ENCODE measurements around the gene DAB1. TPM values are rescaled to one million over a fixed set of nuclear protein-coding genes. Genes with fewer than 3 reads are reported as not detected.

DAB1 gene
- total RNA-seq, 1 donor from 2014 or later, result 1.9 TPM

DNA sequence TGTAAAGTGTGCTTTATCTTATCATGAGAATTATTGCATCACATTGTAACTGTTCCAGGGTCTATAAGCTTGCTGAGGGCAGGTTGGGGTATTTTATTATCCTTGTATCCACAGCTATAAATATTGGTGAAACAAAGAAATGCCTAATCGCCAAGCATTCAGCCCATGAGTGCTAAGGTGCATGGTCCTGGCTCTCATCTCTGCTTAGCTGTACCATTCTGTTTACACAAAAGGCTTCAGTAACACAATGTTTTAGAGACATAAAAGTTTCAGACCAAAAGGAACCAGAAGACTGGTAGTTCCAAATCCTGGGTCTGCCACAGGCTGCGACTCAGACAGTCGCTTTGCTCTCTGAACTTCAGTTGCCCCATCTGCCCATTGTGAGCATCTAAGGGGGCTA lies 358.4 kb downstream of the DAB1 start:
- no peaks in the 10 kb centered on the region for H3K36me3 Mint-ChIP-seq
- peaks cover 45% of the 10 kb centered on the region for H3K4me1 Mint-ChIP-seq
- TF ChIP-seq, protein P1, sequence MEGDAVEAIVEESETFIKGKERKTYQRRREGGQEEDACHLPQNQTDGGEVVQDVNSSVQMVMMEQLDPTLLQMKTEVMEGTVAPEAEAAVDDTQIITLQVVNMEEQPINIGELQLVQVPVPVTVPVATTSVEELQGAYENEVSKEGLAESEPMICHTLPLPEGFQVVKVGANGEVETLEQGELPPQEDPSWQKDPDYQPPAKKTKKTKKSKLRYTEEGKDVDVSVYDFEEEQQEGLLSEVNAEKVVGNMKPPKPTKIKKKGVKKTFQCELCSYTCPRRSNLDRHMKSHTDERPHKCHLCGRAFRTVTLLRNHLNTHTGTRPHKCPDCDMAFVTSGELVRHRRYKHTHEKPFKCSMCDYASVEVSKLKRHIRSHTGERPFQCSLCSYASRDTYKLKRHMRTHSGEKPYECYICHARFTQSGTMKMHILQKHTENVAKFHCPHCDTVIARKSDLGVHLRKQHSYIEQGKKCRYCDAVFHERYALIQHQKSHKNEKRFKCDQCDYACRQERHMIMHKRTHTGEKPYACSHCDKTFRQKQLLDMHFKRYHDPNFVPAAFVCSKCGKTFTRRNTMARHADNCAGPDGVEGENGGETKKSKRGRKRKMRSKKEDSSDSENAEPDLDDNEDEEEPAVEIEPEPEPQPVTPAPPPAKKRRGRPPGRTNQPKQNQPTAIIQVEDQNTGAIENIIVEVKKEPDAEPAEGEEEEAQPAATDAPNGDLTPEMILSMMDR (IDR thresholded peaks at IDR 0.05; ENCODE audit: unreplicated experiment), result no peak
- no peak overlapping the region for H3K27ac Mint-ChIP-seq
- no peaks in the 10 kb centered on the region for H3K27me3 Mint-ChIP-seq (ENCODE audit: low read depth)
- H3K4me3 Mint-ChIP-seq, result no peak overlapping the region
- no peak for DNase-seq (ENCODE audit: low spot score in 2 of 2, unreplicated experiment in 2 of 2)
- no peaks in the 10 kb centered on the region for H3K9me3 Mint-ChIP-seq

DNA sequence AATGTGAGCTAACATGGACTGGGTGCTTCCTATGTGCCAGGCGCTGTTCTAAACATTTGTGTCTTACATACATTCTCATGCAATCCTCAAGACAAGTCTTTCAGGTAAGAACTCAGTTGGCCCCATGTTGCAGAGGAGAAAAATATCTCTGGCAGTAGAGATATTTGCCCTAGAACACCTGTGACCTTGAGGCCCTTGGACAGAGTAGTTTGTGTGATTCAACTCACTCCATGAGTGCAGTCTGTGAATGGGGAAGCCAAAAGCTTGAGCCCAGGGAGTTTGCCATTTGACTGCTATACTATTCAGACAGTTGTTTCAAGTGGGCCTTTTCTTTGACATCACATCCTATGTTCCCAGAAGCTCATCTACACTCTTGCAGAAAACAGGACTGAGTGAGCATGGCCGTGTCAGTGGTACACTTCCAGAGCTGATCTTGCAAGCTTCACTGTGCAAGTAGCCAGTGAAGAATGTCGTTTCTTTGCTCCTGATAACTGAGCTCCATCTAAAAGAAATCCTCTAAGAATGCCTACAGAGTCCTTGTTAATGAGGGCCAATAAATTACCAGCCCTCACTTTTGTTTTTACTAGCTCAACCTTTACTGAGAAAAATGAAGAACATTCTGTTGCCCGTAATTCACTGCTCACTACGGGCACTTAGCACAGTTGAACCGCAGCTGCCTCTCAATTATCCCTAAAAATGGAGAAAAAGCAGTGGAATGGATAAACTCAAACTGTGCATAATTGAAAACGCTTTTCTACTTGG lies 359.3 kb downstream of the DAB1 start:
- peaks cover 47% of the 10 kb centered on the region for H3K4me1 Mint-ChIP-seq
- H3K36me3 Mint-ChIP-seq, result no peaks in the 10 kb centered on the region
- no peak overlapping the region for H3K27ac Mint-ChIP-seq
- DNase-seq (ENCODE audit: low spot score in 2 of 2, unreplicated experiment in 2 of 2), result no peak
- no peaks in the 10 kb centered on the region for H3K9me3 Mint-ChIP-seq
- no peaks in the 10 kb centered on the region for H3K27me3 Mint-ChIP-seq (ENCODE audit: low read depth)
- no peak overlapping the region for H3K4me3 Mint-ChIP-seq
- TF ChIP-seq, protein P1 (IDR thresholded peaks at IDR 0.05; ENCODE audit: unreplicated experiment), result no peak

DNA sequence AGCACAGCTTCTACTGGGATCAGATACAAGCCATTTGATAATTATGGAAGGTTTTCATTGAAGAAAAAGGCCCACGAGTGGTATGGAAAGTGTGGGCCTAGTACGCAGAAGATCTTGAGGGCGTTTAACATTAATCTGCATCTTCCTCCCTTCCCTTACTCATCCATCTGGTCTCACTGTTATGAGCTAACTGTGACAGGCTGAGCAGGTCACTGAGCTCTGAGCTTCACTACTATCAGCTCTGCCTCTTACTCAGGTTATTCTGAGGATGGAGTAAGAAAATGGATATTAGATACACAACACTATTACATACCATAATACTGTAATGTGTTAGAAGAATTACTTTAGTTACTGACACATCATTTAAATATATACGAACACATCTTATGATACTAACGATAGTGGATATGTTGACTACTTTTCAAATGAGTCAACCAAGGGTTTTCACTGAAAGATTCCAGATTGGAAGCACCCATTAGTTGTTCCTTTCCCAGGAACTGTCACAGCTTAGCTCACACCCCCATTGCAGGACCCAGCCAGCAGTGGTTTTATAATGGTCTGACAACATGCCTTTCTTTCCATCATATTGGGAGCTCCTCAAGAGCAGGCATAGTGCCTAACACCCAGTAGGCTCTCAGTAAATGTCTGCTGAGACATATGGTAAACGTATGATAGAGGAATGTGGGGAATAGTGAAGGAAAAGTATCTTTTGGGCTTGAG lies 360.3 kb downstream of the DAB1 start:
- Mint-ChIP-seq H3K4me1 (peaks cover 44% of the 10 kb centered on the region), H3K36me3 (no peaks in the 10 kb centered on the region), H3K27me3 (ENCODE audit: low read depth) (no peaks in the 10 kb centered on the region), H3K27ac (no peak overlapping the region), H3K9me3 (no peaks in the 10 kb centered on the region), H3K4me3 (no peak overlapping the region)
- DNase-seq (ENCODE audit: low spot score in 2 of 2, unreplicated experiment in 2 of 2), result no peak
- TF ChIP-seq, protein P1 (IDR thresholded peaks at IDR 0.05; ENCODE audit: unreplicated experiment), result no peak

DNA sequence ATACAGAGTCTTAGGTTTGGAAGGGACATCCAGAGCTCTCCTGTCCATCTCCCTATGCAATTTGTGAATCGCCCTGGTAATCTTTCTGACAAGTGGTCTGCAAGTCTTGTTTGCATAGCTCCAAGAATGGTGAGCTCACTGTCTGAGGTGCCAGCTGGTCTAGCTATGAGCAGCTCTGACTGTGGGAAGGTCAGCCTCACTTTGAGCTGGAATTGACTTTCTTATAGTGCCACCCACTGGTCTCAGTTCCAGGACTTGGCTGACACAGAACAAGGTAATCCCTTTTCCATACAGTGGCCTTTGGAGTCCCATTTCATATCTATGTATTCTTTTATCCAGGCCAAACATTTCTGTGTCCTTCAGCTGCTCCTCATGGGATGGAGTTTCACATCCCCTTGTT lies 362.5 kb downstream of the DAB1 start:
- no peaks in the 10 kb centered on the region for H3K9me3 Mint-ChIP-seq
- no peak overlapping the region for H3K4me3 Mint-ChIP-seq
- no peaks in the 10 kb centered on the region for H3K36me3 Mint-ChIP-seq
- TF ChIP-seq, protein P1 (IDR thresholded peaks at IDR 0.05; ENCODE audit: unreplicated experiment), result no peak
- peaks cover 24% of the 10 kb centered on the region for H3K4me1 Mint-ChIP-seq
- H3K27ac Mint-ChIP-seq, result no peak overlapping the region
- no peaks in the 10 kb centered on the region for H3K27me3 Mint-ChIP-seq (ENCODE audit: low read depth)
- no peak for DNase-seq (ENCODE audit: low spot score in 2 of 2, unreplicated experiment in 2 of 2)

DNA sequence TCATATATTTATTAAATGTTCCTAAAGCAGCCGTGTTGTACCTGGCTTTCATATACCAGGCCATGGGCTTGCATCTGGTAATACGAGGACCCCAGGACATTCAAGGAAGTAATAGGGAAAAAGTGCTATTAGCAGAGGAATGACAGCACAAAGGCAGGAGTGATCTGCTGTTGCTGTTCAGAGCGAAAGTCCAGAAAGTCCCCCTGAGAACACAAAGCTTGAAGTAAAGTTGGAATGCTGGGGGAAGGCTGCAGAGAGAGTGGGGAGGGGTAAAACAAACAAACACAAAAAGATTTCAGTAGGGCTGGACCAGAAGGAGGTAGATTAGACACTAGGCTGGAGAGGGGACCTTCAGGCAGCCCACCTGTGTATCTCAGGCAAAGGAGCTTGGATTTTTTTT lies 363.4 kb downstream of the DAB1 start:
- TF ChIP-seq, protein P1 (IDR thresholded peaks at IDR 0.05; ENCODE audit: unreplicated experiment), result no peak
- H3K36me3 Mint-ChIP-seq, result no peaks in the 10 kb centered on the region
- no peak for DNase-seq (ENCODE audit: low spot score in 2 of 2, unreplicated experiment in 2 of 2)
- no peaks in the 10 kb centered on the region for H3K27me3 Mint-ChIP-seq (ENCODE audit: low read depth)
- H3K9me3 Mint-ChIP-seq, result no peaks in the 10 kb centered on the region
- peaks cover 19% of the 10 kb centered on the region for H3K4me1 Mint-ChIP-seq
- peak overlapping the region; percentile 15 for H3K27ac Mint-ChIP-seq
- H3K4me3 Mint-ChIP-seq, result no peak overlapping the region
